Measurements from ENCODE around the gene LMF1.

LMF1 gene

GRCh38 chr16:984121-984694, 13.4 kb upstream of the LMF1 start:
- DNase-seq = no peak

GRCh38 chr16:983044-984030, 12.6 kb upstream of the LMF1 start:
- DNase-seq = no peak

GRCh38 chr16:982145-983043, 11.6 kb upstream of the LMF1 start:
- no peak for DNase-seq

- no peak for DNase-seq
Measured at GRCh38 chr16:981695-982144, 10.9 kb upstream of the LMF1 start, which contains the start of gene SOX8. SOX8 (plus strand) TSS chr16:981770; CDS start chr16:981923, 153 bp downstream.

- no peak for DNase-seq
Measured at GRCh38 chr16:980595-980854, 9.7 kb upstream of the LMF1 start.

GRCh38 chr16:979859-980594, 9.2 kb upstream of the LMF1 start:
- DNase-seq = no peak

- DNase-seq = no peak
Measured at GRCh38 chr16:979147-979546, 8.4 kb upstream of the LMF1 start.

- no peak for DNase-seq
Measured at GRCh38 chr16:978403-978802, 7.6 kb upstream of the LMF1 start.

GRCh38 chr16:977896-978295, 7.1 kb upstream of the LMF1 start:
- DNase-seq = no peak

GRCh38 chr16:977081-977701, 6.4 kb upstream of the LMF1 start:
- DNase-seq = no peak

- no peak for DNase-seq
Measured at GRCh38 chr16:976389-976931, 5.7 kb upstream of the LMF1 start.

GRCh38 chr16:975291-975690, 4.5 kb upstream of the LMF1 start:
- DNase-seq = no peak

- DNase-seq = no peak
Measured at GRCh38 chr16:974611-975261, 4.0 kb upstream of the LMF1 start.

- DNase-seq = no peak
Measured at GRCh38 chr16:974001-974601, 3.3 kb upstream of the LMF1 start.

GRCh38 chr16:973366-973765, 2.6 kb upstream of the LMF1 start:
- no peak for DNase-seq

GRCh38 chr16:972316-973002, 1.7 kb upstream of the LMF1 start:
- DNase-seq = no peak

GRCh38 chr16:971981-972315, 1.2 kb upstream of the LMF1 start:
- DNase-seq = no peak

- no peak for DNase-seq
Measured at GRCh38 chr16:971582-971905, 760 bp upstream of the LMF1 start.

- no peak for DNase-seq
Measured at GRCh38 chr16:970386-970765, 408 bp downstream of the LMF1 start.

- no peak for DNase-seq
Measured at GRCh38 chr16:969508-970385, 1.0 kb downstream of the LMF1 start.
